ENCODE measurements around the gene SLCO2B1. TPM values are rescaled to one million over a fixed set of nuclear protein-coding genes. Genes with fewer than 3 reads are reported as not detected.
"Not testable (repeated sequence)": the region's sequence is repeated elsewhere in the genome, so short reads cannot be mapped to it uniquely, and the experiment has no call there.

SLCO2B1 gene
- 100 to 1,000 TPM in 2 of 4 donors, 10 to 100 TPM in 2; 51.5 to 151 (median 106) TPM for total RNA-seq

- ATAC-seq (ENCODE audit: low FRiP score) (no peak), DNase-seq (ENCODE audit: low spot score) (no peak)
- TF ChIP-seq CTCF (IDR thresholded peaks at IDR 0.05): no peak
Observed at GRCh38 chr11:75150879-75151278, at the start of gene SLCO2B1. Gene SLCO2B1, plus strand, starts transcription at chr11:75151107. Its CDS starts 275 bp downstream, at chr11:75151382.

- DNase-seq (ENCODE audit: low spot score): no peak
- no peak for TF ChIP-seq CTCF (IDR thresholded peaks at IDR 0.05)
- ATAC-seq (ENCODE audit: low FRiP score): no peak
Observed at GRCh38 chr11:75101424-75102128, 49.3 kb upstream of the SLCO2B1 start.

GRCh38 chr11:75103380-75104026, 47.4 kb upstream of the SLCO2B1 start:
- no peak for DNase-seq (ENCODE audit: low spot score)
- no peak for TF ChIP-seq CTCF (IDR thresholded peaks at IDR 0.05)
- ATAC-seq (ENCODE audit: low FRiP score): no peak

- no peak for TF ChIP-seq CTCF (IDR thresholded peaks at IDR 0.05)
- DNase-seq (ENCODE audit: low spot score): no peak
- no peak for ATAC-seq (ENCODE audit: low FRiP score)
Observed at GRCh38 chr11:75105462-75105925, 45.4 kb upstream of the SLCO2B1 start.

- not testable (repeated sequence) for DNase-seq (ENCODE audit: low spot score); ATAC-seq (ENCODE audit: low FRiP score)
Observed at GRCh38 chr11:75105967-75106681, 44.8 kb upstream of the SLCO2B1 start.

GRCh38 chr11:75107187-75107586, 43.7 kb upstream of the SLCO2B1 start:
- no peak for DNase-seq (ENCODE audit: low spot score)
- TF ChIP-seq CTCF (IDR thresholded peaks at IDR 0.05): no peak
- ATAC-seq (ENCODE audit: low FRiP score): no peak

GRCh38 chr11:75112200-75112599, 38.7 kb upstream of the SLCO2B1 start:
- DNase-seq (ENCODE audit: low spot score) (no peak), ATAC-seq (ENCODE audit: low FRiP score) (no peak)
- TF ChIP-seq CTCF (IDR thresholded peaks at IDR 0.05): no peak
